HEK293 (cell line): ENCODE data around the gene BECN2.

ENCODE experiments used
- CTCF ChIP-seq: fragments of 450-650 bp; formaldehyde crosslinking; IDR thresholded peaks from 2 replicates; pipeline ENCODE4 v1.5.1; 2016; ENCODE audit warnings: missing biosample characterization, missing genetic modification characterization
- FEZF1 ChIP-seq: fragments of 450-650 bp; formaldehyde crosslinking; IDR thresholded peaks from 2 replicates; pipeline ENCODE4 v1.5.1; 2016; ENCODE audit warnings: missing biosample characterization, missing genetic modification characterization
- GLIS2 ChIP-seq: fragments of 450-650 bp; formaldehyde crosslinking; IDR thresholded peaks from 2 replicates; pipeline ENCODE4 v1.5.1; 2016; ENCODE audit warnings: missing biosample characterization, missing genetic modification characterization
- IKZF3 ChIP-seq: fragments of 450-650 bp; IDR thresholded peaks from 2 replicates; pipeline ENCODE4 v1.5.0; 2018; ENCODE audit warnings: missing biosample characterization, mild to moderate bottlenecking, missing genetic modification characterization, moderate library complexity
- KLF10 ChIP-seq: fragments of 450-650 bp; IDR thresholded peaks from 2 replicates; pipeline ENCODE4 v1.5.1; 2018; ENCODE audit warnings: missing biosample characterization, mild to moderate bottlenecking, missing genetic modification characterization
- KLF16 ChIP-seq: fragments of 450-650 bp; formaldehyde crosslinking; IDR thresholded peaks from 2 replicates; pipeline ENCODE4 v1.5.1; 2017; ENCODE audit warnings: missing biosample characterization, missing genetic modification characterization
- KLF9 ChIP-seq: fragments of 450-650 bp; formaldehyde crosslinking; IDR thresholded peaks from 2 replicates; pipeline ENCODE4 v1.5.1; 2016; ENCODE audit warnings: missing biosample characterization, missing genetic modification characterization, low read depth
- MYNN ChIP-seq: fragments of 450-650 bp; formaldehyde crosslinking; IDR thresholded peaks from 2 replicates; pipeline ENCODE4 v1.5.1; 2016; ENCODE audit warnings: missing biosample characterization, missing genetic modification characterization, borderline replicate concordance
- PATZ1 ChIP-seq: fragments of 450-650 bp; formaldehyde crosslinking; IDR thresholded peaks from 2 replicates; pipeline ENCODE4 v1.5.1; 2016; ENCODE audit warnings: missing biosample characterization, missing genetic modification characterization
- TRIM28 ChIP-seq: IDR thresholded peaks from 2 replicates; pipeline ENCODE4 v1.6.1; 2011; ENCODE audit warnings: low read length, control low read depth, borderline replicate concordance
- ZBTB26 ChIP-seq: fragments of 450-650 bp; formaldehyde crosslinking; optimal IDR thresholded peaks from 2 replicates; pipeline ENCODE3; 2016; ENCODE audit warnings: missing biosample characterization, mild to moderate bottlenecking, missing genetic modification characterization
- ZNF112 ChIP-seq: fragments of 450-650 bp; formaldehyde crosslinking; IDR thresholded peaks from 2 replicates; pipeline ENCODE4 v1.5.0; 2017; ENCODE audit warnings: missing biosample characterization, missing genetic modification characterization
- ZNF133 ChIP-seq: fragments of 450-650 bp; formaldehyde crosslinking; IDR thresholded peaks from 2 replicates; pipeline ENCODE4 v1.5.1; 2016; ENCODE audit warnings: missing biosample characterization, missing genetic modification characterization
- ZNF155 ChIP-seq: fragments of 450-650 bp; formaldehyde crosslinking; IDR thresholded peaks from 2 replicates; pipeline ENCODE4 v1.5.1; 2016; ENCODE audit warnings: missing biosample characterization, missing genetic modification characterization
- ZNF266 ChIP-seq: fragments of 450-650 bp; formaldehyde crosslinking; IDR thresholded peaks from 2 replicates; pipeline ENCODE4 v1.5.1; 2016; ENCODE audit warnings: missing biosample characterization, missing genetic modification characterization, low read depth
- ZNF311 ChIP-seq: fragments of 450-650 bp; formaldehyde crosslinking; IDR thresholded peaks from 2 replicates; pipeline ENCODE4 v1.5.1; 2017; ENCODE audit warnings: missing biosample characterization, missing genetic modification characterization, borderline replicate concordance
- ZNF324 ChIP-seq: fragments of 450-650 bp; formaldehyde crosslinking; IDR thresholded peaks from 2 replicates; pipeline ENCODE4 v1.5.1; 2016; ENCODE audit warnings: missing biosample characterization, missing genetic modification characterization
- ZNF341 ChIP-seq: fragments of 450-650 bp; formaldehyde crosslinking; IDR thresholded peaks from 2 replicates; pipeline ENCODE4; 2016; ENCODE audit warnings: low read depth, missing biosample characterization, missing genetic modification characterization
- ZNF449 ChIP-seq: fragments of 450-650 bp; formaldehyde crosslinking; IDR thresholded peaks from 2 replicates; pipeline ENCODE4 v1.5.1; 2017; ENCODE audit warnings: missing biosample characterization, mild to moderate bottlenecking, missing genetic modification characterization, moderate library complexity
- ZNF488 ChIP-seq: fragments of 450-650 bp; formaldehyde crosslinking; IDR thresholded peaks from 2 replicates; pipeline ENCODE4 v1.5.1; 2016; ENCODE audit warnings: missing biosample characterization, missing genetic modification characterization
- ZNF501 ChIP-seq: fragments of 450-650 bp; formaldehyde crosslinking; IDR thresholded peaks from 2 replicates; pipeline ENCODE4 v1.5.1; 2016; ENCODE audit warnings: missing biosample characterization, missing genetic modification characterization
- ZNF513 ChIP-seq: fragments of 450-650 bp; IDR thresholded peaks from 2 replicates; pipeline ENCODE4 v1.5.1; 2018; ENCODE audit warnings: missing biosample characterization, missing genetic modification characterization
- ZNF549 ChIP-seq: fragments of 450-650 bp; IDR thresholded peaks from 2 replicates; pipeline ENCODE4 v1.5.1; 2018; ENCODE audit warnings: missing biosample characterization, missing genetic modification characterization, mild to moderate bottlenecking, inconsistent platforms, moderate library complexity
- ZNF560 ChIP-seq: fragments of 450-650 bp; formaldehyde crosslinking; IDR thresholded peaks from 2 replicates; pipeline ENCODE4 v1.5.1; 2017; ENCODE audit warnings: missing biosample characterization, missing genetic modification characterization, borderline replicate concordance
- ZNF585B ChIP-seq: fragments of 450-650 bp; formaldehyde crosslinking; IDR thresholded peaks from 2 replicates; pipeline ENCODE4 v1.5.1; 2016; ENCODE audit warnings: missing biosample characterization, missing genetic modification characterization
- ZNF623 ChIP-seq: fragments of 450-650 bp; formaldehyde crosslinking; IDR thresholded peaks from 2 replicates; pipeline ENCODE4 v1.5.1; 2016; ENCODE audit warnings: missing biosample characterization, missing genetic modification characterization
- ZNF629 ChIP-seq: fragments of 450-650 bp; formaldehyde crosslinking; IDR thresholded peaks from 2 replicates; pipeline ENCODE4 v1.5.1; 2017; ENCODE audit warnings: missing biosample characterization, missing genetic modification characterization
- ZNF654 ChIP-seq: fragments of 450-650 bp; formaldehyde crosslinking; IDR thresholded peaks from 2 replicates; pipeline ENCODE4 v1.5.1; 2016; ENCODE audit warnings: low read depth, missing biosample characterization, missing genetic modification characterization
- ZNF660 ChIP-seq: fragments of 450-650 bp; IDR thresholded peaks from 2 replicates; pipeline ENCODE4 v1.5.1; 2018; ENCODE audit warnings: missing biosample characterization, mild to moderate bottlenecking, missing genetic modification characterization
- ZNF747 ChIP-seq: fragments of 450-650 bp; formaldehyde crosslinking; IDR thresholded peaks from 2 replicates; pipeline ENCODE4 v1.5.1; 2016; ENCODE audit warnings: missing biosample characterization, missing genetic modification characterization
- ZNF837 ChIP-seq: fragments of 450-650 bp; formaldehyde crosslinking; IDR thresholded peaks from 2 replicates; pipeline ENCODE4 v1.5.1; 2016; ENCODE audit warnings: missing biosample characterization, missing genetic modification characterization
- ZNF843 ChIP-seq: fragments of 450-650 bp; formaldehyde crosslinking; IDR thresholded peaks from 2 replicates; pipeline ENCODE4 v1.5.1; 2016; ENCODE audit warnings: missing biosample characterization, missing genetic modification characterization
- ZSCAN16 ChIP-seq: fragments of 450-650 bp; formaldehyde crosslinking; IDR thresholded peaks from 2 replicates; pipeline ENCODE4 v1.5.1; 2016; ENCODE audit warnings: missing biosample characterization, missing genetic modification characterization

Gene BECN2

GRCh38 chr1:241998412-241998921 lies 40.9 kb downstream of the BECN2 start (continued):
- TF ChIP-seq ZNF449 (tag by site-specific recombination) (peak; percentile 72), KLF10 (tag by site-specific recombination) (peak; percentile 96), ZNF660 (tag by site-specific recombination) (no peak), ZNF341 (tag by site-specific recombination) (no peak), ZNF488 (tag by site-specific recombination) (no peak), IKZF3 (tag by site-specific recombination) (no peak), ZNF266 (tag by site-specific recombination) (no peak), FEZF1 (tag by site-specific recombination) (no peak), ZNF155 (tag by site-specific recombination) (no peak), ZNF747 (tag by site-specific recombination) (no peak), ZNF133 (tag by site-specific recombination) (no peak), KLF9 (tag by site-specific recombination) (peak; percentile 94), ZNF112 (tag by site-specific recombination) (no peak), ZNF629 (peak; percentile 19; the same call in 1 of the 2 replicates), ZNF513 (no peak), KLF16 (tag by site-specific recombination) (peak; percentile 92), CTCF (tag by site-specific recombination) (peak; percentile 66), ZNF311 (tag by site-specific recombination) (no peak), GLIS2 (tag by site-specific recombination) (peak; percentile 84), ZSCAN16 (tag by site-specific recombination) (no peak), ZNF585B (tag by site-specific recombination) (no peak), ZNF623 (tag by site-specific recombination) (no peak), ZNF843 (tag by site-specific recombination) (no peak), ZNF501 (no peak), PATZ1 (tag by site-specific recombination) (0 out of 2 replicates have a peak, but pooled peaks have one; percentile 27), ZNF837 (tag by site-specific recombination) (no peak), ZNF654 (tag by site-specific recombination) (no peak), ZNF549 (tag by site-specific recombination) (no peak), MYNN (tag by site-specific recombination) (no peak), ZNF324 (tag by site-specific recombination) (no peak), ZBTB26 (tag by site-specific recombination) (no peak), TRIM28 (no peak), ZNF560 (tag by site-specific recombination) (no peak)
